Endothelial cell of umbilical vein (primary cell): ENCODE data around the gene CCDC182. TPM values are rescaled to one million over a fixed set of nuclear protein-coding genes. Genes with fewer than 3 reads are reported as not detected.

ENCODE experiments used
- BruUV-seq: library from RNA; stranded (reverse); fragments of 400-500 nt; replicated peaks from 2 replicates; lab custom pipeline; 2021; lab: Mats Ljungman, UMichigan
- CTCF ChIA-PET: fragments of 300-600, 350-600 bp; sonication (Branson Sonifier 250); formaldehyde crosslinking; loops from one replicate; lab custom pipeline; 2021; ENCODE audit warnings: antibody characterized with exemption, inconsistent platforms; lab: Charles Lee
- POLR2A ChIA-PET: fragments of 300-600, 350-600 bp; sonication (Branson Sonifier 250); formaldehyde crosslinking; loops from one replicate; lab custom pipeline; 2021; ENCODE audit warnings: antibody characterized with exemption, inconsistent platforms; lab: Charles Lee
- DNase-seq: peaks from one replicate; pipeline ENCODE4 v3.0.0-alpha.2; 2011; ENCODE audit warnings: low read depth, low spot score
- FAIRE-seq: peaks from 2 replicates; lab custom pipeline; 2011; peaks lifted over from hg19 to GRCh38; lab: Jason Lieb, UNC
- H2AFZ ChIP-seq: 2 replicates; pipeline ENCODE4 v1.6.0; 2012; ENCODE audit warnings: low read depth, low read length, control low read depth, inconsistent platforms
- H3K27ac ChIP-seq: 2 replicates; pipeline ENCODE4 v1.5.1; 2011; ENCODE audit warnings: low read depth, mild to moderate bottlenecking, control low read depth, low read length, moderate library complexity; ENCODE audit not compliant: insufficient read depth
- H3K27me3 ChIP-seq, 2 experiments: 2 replicates each; pipeline versions ENCODE4 v1.6.0 to v1.6.1; 2011; ENCODE audit warnings: low read length in 2 of 2, mixed read lengths in 1 of 2; ENCODE audit not compliant: control insufficient read depth in 2 of 2, insufficient read depth in 2 of 2
- H3K36me3 ChIP-seq, 2 experiments: 2 replicates in 1 of 2; 3 replicates in 1 of 2; pipeline ENCODE4 v1.5.1; 2011; ENCODE audit warnings: low read length in 2 of 2, mild to moderate bottlenecking in 1 of 2, moderate library complexity in 1 of 2; ENCODE audit not compliant: control insufficient read depth in 2 of 2, insufficient read depth in 2 of 2; ENCODE audit errors: extremely low read depth in 1 of 2
- H3K4me1 ChIP-seq: 3 replicates; pipeline ENCODE4 v1.5.1; 2011; ENCODE audit warnings: mild to moderate bottlenecking, low read length; ENCODE audit not compliant: control insufficient read depth, insufficient read depth; ENCODE audit errors: extremely low read depth
- H3K4me2 ChIP-seq: 2 replicates; pipeline ENCODE4 v1.6.1; 2011; ENCODE audit warnings: low read length, control low read depth, mixed read lengths; ENCODE audit not compliant: insufficient read depth
- H3K4me3 ChIP-seq, 3 experiments: fragments of 200-600 bp in 1 of 3; sonication (generic), shearing (Covaris generic) in 1 of 3; replicated peaks in 1 of 3; 2 replicates each; pipeline ENCODE4 v1.5.1; 2011 to 2016; ENCODE audit warnings: control low read depth in 3 of 3, low read length in 3 of 3, mild to moderate bottlenecking in 2 of 3, inconsistent platforms in 1 of 3, low read depth in 1 of 3, moderate library complexity in 1 of 3; ENCODE audit not compliant: insufficient read depth in 1 of 3
- H3K79me2 ChIP-seq: 2 replicates; pipeline ENCODE4 v1.6.0; 2012; ENCODE audit warnings: low read length, inconsistent platforms; ENCODE audit not compliant: control insufficient read depth, insufficient read depth
- H3K9ac ChIP-seq: replicated peaks from 2 replicates; pipeline ENCODE3; 2011; ENCODE audit warnings: low read length, control low read depth; ENCODE audit not compliant: insufficient read depth; ENCODE audit errors: extremely low read depth
- H3K9me1 ChIP-seq: replicated peaks from 3 replicates; pipeline ENCODE4 v1.6.0; 2011; ENCODE audit warnings: mild to moderate bottlenecking, low read length; ENCODE audit not compliant: control insufficient read depth, insufficient read depth; ENCODE audit errors: extremely low read depth
- H3K9me3 ChIP-seq: replicated peaks from 2 replicates; pipeline ENCODE4 v1.5.1; 2012; ENCODE audit warnings: low read length, inconsistent platforms; ENCODE audit not compliant: control insufficient read depth, insufficient read depth
- H4K20me1 ChIP-seq: replicated peaks from 2 replicates; pipeline ENCODE3; 2011; ENCODE audit warnings: mild to moderate bottlenecking, low read length; ENCODE audit not compliant: control insufficient read depth, insufficient read depth; ENCODE audit errors: extremely low read depth
- CTCF ChIP-seq, 2 donors: IDR thresholded peaks; 1 replicate in 1 of 2; 2 replicates in 1 of 2; pipeline ENCODE4 v1.5.1; 2011; ENCODE audit warnings: low read length in 2 of 2, mild to moderate bottlenecking in 2 of 2, moderate library complexity in 2 of 2, control low read depth in 1 of 2, inconsistent platforms in 1 of 2, low read depth in 1 of 2; ENCODE audit not compliant: insufficient read depth in 1 of 2; ENCODE audit errors: extremely low read depth in 1 of 2
- EZH2 ChIP-seq: IDR thresholded peaks from 2 replicates; pipeline ENCODE4 v1.6.1; 2012; ENCODE audit warnings: borderline replicate concordance, low read depth, mild to moderate bottlenecking, moderate library complexity, low read length, inconsistent platforms; ENCODE audit not compliant: severe bottlenecking
- FOS ChIP-seq: IDR thresholded peaks from 2 replicates; pipeline ENCODE4 v1.6.1; 2011; ENCODE audit warnings: mild to moderate bottlenecking, low read length, moderate library complexity, borderline replicate concordance; ENCODE audit not compliant: insufficient read depth
- GATA2 ChIP-seq: IDR thresholded peaks from 2 replicates; pipeline ENCODE4 v1.7.0; 2011; ENCODE audit warnings: low read depth, mild to moderate bottlenecking, moderate library complexity, mixed read lengths, low read length; ENCODE audit not compliant: insufficient read length, insufficient read depth
- JUN ChIP-seq: IDR thresholded peaks from 2 replicates; pipeline ENCODE4 v1.6.1; 2011; ENCODE audit warnings: borderline replicate concordance, low read depth; ENCODE audit not compliant: insufficient read length, insufficient read depth
- MAX ChIP-seq: IDR thresholded peaks from 2 replicates; pipeline ENCODE4 v1.6.1; 2011; ENCODE audit not compliant: insufficient read depth, insufficient read length
- POLR2A ChIP-seq: IDR thresholded peaks from 2 replicates; pipeline ENCODE4 v1.6.1; 2012; ENCODE audit warnings: low read depth, mild to moderate bottlenecking, control low read depth, low read length
- POLR2AphosphoS5 ChIP-seq: IDR thresholded peaks from 2 replicates; pipeline ENCODE4 v1.6.1; 2012; ENCODE audit warnings: low read depth, mild to moderate bottlenecking, control low read depth, low read length, moderate library complexity; ENCODE audit not compliant: insufficient read depth
- dilution Hi-C: fragments of 300-500 bp; cut with MboI; formaldehyde crosslinking; loops from one replicate; pipeline ENCODE4 v1.15.0; 2019; ENCODE audit warnings: low sequenced_read_pairs; ENCODE audit not compliant: extremely low pct_ligation_motif_present
- intact Hi-C: fragments of 100-400 bp; cut with micrococcal nuclease; formaldehyde crosslinking; loops from one replicate; pipeline ENCODE4 v1.10.0; 2022
- polyA plus RNA-seq, 4 experiments: library from polyadenylated mRNA; depleted of rRNA in 3 of 4; stranded (reverse) in 3 of 4; unstranded in 1 of 4; fragments of >200 nt; gene quantifications; 2 replicates each; pipeline versions ENCODE4 v1.2.1 to v1.2.3, GENCODE V29; 2011 to 2012; ENCODE audit warnings: missing spikeins in 1 of 4
- total RNA-seq: library from RNA; stranded (reverse); gene quantifications from 2 replicates; pipeline ENCODE4 v1.2.3, GENCODE V29; 2021

Gene CCDC182
- total and polyA plus RNA-seq, 2 donors (not counting 3 experiments of a cell fraction or from before 2014, with no cell fraction given), result not detected

GRCh38 chr17:57722704-57723043 lies 22.4 kb downstream of the CCDC182 start:
- FAIRE-seq (no peak), DNase-seq (no peak)
- no peak overlapping the region for H3K4me2 ChIP-seq
- no peak overlapping the region for H2AFZ ChIP-seq
- H3K9me3 ChIP-seq, result no peaks in the 10 kb centered on the region
- H3K36me3 ChIP-seq, result no peaks in the 10 kb centered on the region
- no peak overlapping the region for H3K4me3 ChIP-seq
- dilution Hi-C loops, result no loop called here
- H4K20me1 ChIP-seq, result no peaks in the 10 kb centered on the region
- no peaks in the 10 kb centered on the region for H3K9me1 ChIP-seq
- TF ChIP-seq MAX, result no peak
- H3K4me1 ChIP-seq, result no peaks in the 10 kb centered on the region
- POLR2A ChIA-PET, result no interaction called here
- peaks cover 10 to 16% of the 10 kb centered on the region in 2 experiments for H3K27me3 ChIP-seq
- H3K27ac ChIP-seq, result no peak overlapping the region
- no peak overlapping the region for H3K9ac ChIP-seq
- no TSS peak for BruUV-seq
- CTCF ChIA-PET, result interaction anchor here (1.1 to 1.2 kb wide), 2 partner anchors 25 to 480 kb away, joined by 3 to 4 read pairs; no protein-coding TSS in a partner anchor
- intact Hi-C loops, result no loop called here
- H3K79me2 ChIP-seq, result no peaks in the 10 kb centered on the region

- H3K9me3 ChIP-seq, result no peaks in the 10 kb centered on the region
- no peak for DNase-seq
- TF ChIP-seq MAX, result no peak
- no peak for TF ChIP-seq JUN
- no peak for TF ChIP-seq FOS
- no peak for TF ChIP-seq CTCF (IDR thresholded peaks at IDR 0.05; ENCODE audit: extremely low read depth in 1 of 2, insufficient read depth in 1 of 2, low read depth in 1 of 2, low read length in 2 of 2)
- no peak for TF ChIP-seq GATA2
- TF ChIP-seq POLR2AphosphoS5, result no peak
- TF ChIP-seq EZH2, result no peak
- TF ChIP-seq POLR2A, result no peak
- ChIA-PET POLR2A (no interaction called here), CTCF (interaction anchor here (1.1 to 1.2 kb wide), 2 partner anchors 25 to 479 kb away, joined by 3 to 4 read pairs; no protein-coding TSS in a partner anchor)
- dilution Hi-C loops, result no loop called here
- no peaks in the 10 kb centered on the region for H4K20me1 ChIP-seq
- no peak overlapping the region for H3K4me2 ChIP-seq
- no peaks in the 10 kb centered on the region for H3K79me2 ChIP-seq
- BruUV-seq, result no TSS peak
- no peak overlapping the region for H2AFZ ChIP-seq
- no peak for FAIRE-seq
- no peak overlapping the region for H3K27ac ChIP-seq
- no peaks in the 10 kb centered on the region for H3K9me1 ChIP-seq
- no peaks in the 10 kb centered on the region for H3K4me1 ChIP-seq
- no peaks in the 10 kb centered on the region for H3K36me3 ChIP-seq
- intact Hi-C loops, result no loop called here
- H3K27me3 ChIP-seq, result peaks cover 10 to 21% of the 10 kb centered on the region in 2 experiments
- H3K9ac ChIP-seq, result no peak overlapping the region
- H3K4me3 ChIP-seq, result no peak overlapping the region
These were observed 23.0 kb downstream of the CCDC182 start for GRCh38 chr17:57721967-57722703.
